K562 (cell line): Measurements from ENCODE around the gene WDR46. TPM values are rescaled to one million over a fixed set of nuclear protein-coding genes. Genes with fewer than 3 reads are reported as not detected.

Experiments
- ATF2 ChIP-seq: sonication (generic); formaldehyde crosslinking; IDR thresholded peaks from 2 replicates; pipeline ENCODE4 v1.8.1; 2022; ENCODE audit warnings: missing genetic modification reagents
- CCNT2 ChIP-seq: IDR thresholded peaks from 2 replicates; pipeline ENCODE4 v1.6.1; 2011; ENCODE audit warnings: borderline replicate concordance, low read depth, mild to moderate bottlenecking, moderate library complexity, mixed read lengths, low read length; ENCODE audit not compliant: insufficient read length; ENCODE audit errors: extremely low read depth
- CTCF ChIP-seq, 3 experiments: IDR thresholded peaks in 2 of 3; conservative IDR thresholded peaks in 1 of 3; 2 replicates each; pipeline ENCODE4 v1.5.1; 2011 to 2012; ENCODE audit warnings: low read length in 3 of 3, mild to moderate bottlenecking in 3 of 3, control low read depth in 2 of 3, improper control_type of control experiment in 1 of 3, inconsistent platforms in 1 of 3, low read depth in 1 of 3, mixed read lengths in 1 of 3, moderate library complexity in 1 of 3; ENCODE audit not compliant: insufficient read depth in 2 of 3
- EWSR1 ChIP-seq: fragments of 450-650 bp; IDR thresholded peaks from 2 replicates; pipeline ENCODE4 v1.6.1; 2018; ENCODE audit warnings: borderline replicate concordance, mild to moderate bottlenecking, low read depth, moderate library complexity; ENCODE audit not compliant: partially characterized antibody
- FIP1L1 ChIP-seq: fragments of 200-400 bp; formaldehyde crosslinking; IDR thresholded peaks from 2 replicates; pipeline ENCODE4 v1.6.1; 2018; ENCODE audit warnings: mild to moderate bottlenecking, low read depth, low read length; ENCODE audit not compliant: poor library complexity, severe bottlenecking
- POLR2H ChIP-seq: IDR thresholded peaks from 2 replicates; pipeline ENCODE4 v1.6.1; 2016; ENCODE audit warnings: missing genetic modification characterization, low read depth, mild to moderate bottlenecking, control low read depth, missing compliant biosample characterization, moderate library complexity
- PYGO2 ChIP-seq: fragments of 450-650 bp; IDR thresholded peaks from 2 replicates; pipeline ENCODE4 v1.6.1; 2016; ENCODE audit warnings: mild to moderate bottlenecking, missing genetic modification characterization, moderate library complexity, missing compliant biosample characterization
- RBM25 ChIP-seq: fragments of 200-400 bp; formaldehyde crosslinking; IDR thresholded peaks from 2 replicates; pipeline ENCODE4 v1.6.1; 2018; ENCODE audit warnings: low read length, low read depth, moderate library complexity; ENCODE audit not compliant: severe bottlenecking
- SAFB ChIP-seq: fragments of 200-400 bp; formaldehyde crosslinking; IDR thresholded peaks from 2 replicates; pipeline ENCODE4 v1.6.1; 2017; ENCODE audit warnings: low read depth, low read length, borderline replicate concordance
- THAP12 ChIP-seq: fragments of 250-450 bp; sonication (Bioruptor Pico); IDR thresholded peaks from 2 replicates; pipeline ENCODE4 v1.9.0; 2021; ENCODE audit warnings: mild to moderate bottlenecking, inconsistent platforms
- TRIM24 ChIP-seq, 2 experiments: fragments of 450-650 bp; IDR thresholded peaks; 2 replicates each; pipeline ENCODE4 v1.6.1; 2016
- TSHZ1 ChIP-seq: fragments of 250-450 bp; sonication (Bioruptor Pico); IDR thresholded peaks from 2 replicates; pipeline ENCODE4 v1.4.0; 2020; ENCODE audit warnings: mild to moderate bottlenecking, moderate library complexity
- ZKSCAN1 ChIP-seq: fragments of 150-350 bp; IDR thresholded peaks from 2 replicates; pipeline ENCODE4 v1.6.1; 2016; ENCODE audit warnings: low read depth, low read length
- ZKSCAN8 ChIP-seq: fragments of 200-800 bp; sonication (Bioruptor generic); IDR thresholded peaks from 2 replicates; pipeline ENCODE4 v1.6.1; 2016; ENCODE audit warnings: missing genetic modification characterization, missing compliant biosample characterization
- ZNF583 ChIP-seq: fragments of 250-450 bp; sonication (Bioruptor Pico); IDR thresholded peaks from 2 replicates; pipeline ENCODE4 v1.4.0; 2020
- ZNF668 ChIP-seq: fragments of 250-450 bp; sonication (Bioruptor Pico); IDR thresholded peaks from 2 replicates; pipeline ENCODE4 v1.8.0; 2022; ENCODE audit warnings: mild to moderate bottlenecking, inconsistent platforms
- polyA plus RNA-seq, 8 experiments: library from polyadenylated mRNA; depleted of rRNA in 4 of 8; stranded (reverse) in 5 of 8; unstranded in 3 of 8; fragments of >200 nt; fragmentation: Nextera tagmentation in 2 of 8; fragmentation: Illumina TruSeq in 1 of 8; extraction: Ambion mirVana in 2 of 8; extraction: Trizol in 1 of 8; gene quantifications; 2 replicates each; pipeline versions ENCODE4 v1.2.1 to v1.2.3, GENCODE V29; 2011 to 2014; ENCODE audit warnings: inconsistent platforms in 1 of 8, missing spikeins in 1 of 8
- total RNA-seq, 7 experiments: library from RNA; depleted of rRNA in 6 of 7; stranded (reverse); fragments of >200 nt in 6 of 7; fragmentation: Illumina TruSeq in 2 of 7; extraction: Trizol in 2 of 7; gene quantifications; 2 replicates each; pipeline versions ENCODE4 v1.2.1 to v1.2.3, GENCODE V29; 2011 to 2021; ENCODE audit warnings: low replicate concordance in 1 of 7

The WDR46 gene
- total and polyA plus RNA-seq, 9 of the 15 experiments (the other 6 are each of a cell fraction or from before 2014, with no cell fraction given): 8.9 to 146 (median 93.1) TPM

GRCh38 chr6:33276864-33277662, 12.0 kb downstream of the WDR46 start, which contains the start of gene B3GALT4 (continued):
- TF ChIP-seq THAP12 (CRISPR knock-in tag): peak; percentile 90
- 0 out of 2 replicates have a peak, but pooled peaks have one; percentile 52 for TF ChIP-seq SAFB
- TF ChIP-seq ZKSCAN1: peak; percentile 55
- TF ChIP-seq POLR2H (tag): peak; percentile 58; the same call in 1 of the 2 replicates
- no peak for TF ChIP-seq EWSR1
- no peak for TF ChIP-seq TSHZ1
- peak; percentile 100 for TF ChIP-seq CCNT2
- no peak for TF ChIP-seq ATF2 (CRISPR knock-in tag)
- TF ChIP-seq ZNF668: no peak
- TF ChIP-seq RBM25: no peak
- TF ChIP-seq FIP1L1: peak; percentile 99
- no peak for TF ChIP-seq ZKSCAN8 (CRISPR knock-in tag)
- no peak for TF ChIP-seq PYGO2 (tag)
- peak; percentile 73; the same call in 1 of the 2 replicates for TF ChIP-seq ZNF583
- peak; percentile 77 to 92 (median 85) for TF ChIP-seq CTCF (IDR thresholded peaks at IDR 0.05 in 2 of 3, conservative IDR thresholded peaks at IDR 0.05 in 1 of 3; ENCODE audit: insufficient read depth in 2 of 3, low read depth in 1 of 3, low read length in 3 of 3)
- peak in 1 of 2 experiments; percentile 61; a peak in 3 of 4 replicates for TF ChIP-seq TRIM24 (IDR thresholded peaks at IDR 0.05)
